Left ventricle myocardium inferior (tissue), 1 donor: ENCODE measurements around the gene OGFOD3. TPM values are rescaled to one million over a fixed set of nuclear protein-coding genes. Genes with fewer than 3 reads are reported as not detected.

Experiments used
- DNase-seq: peaks from one replicate; pipeline ENCODE4 v3.0.0-alpha.2; 2020
- H3K27ac ChIP-seq: fragments of 200-600 bp; replicated peaks from 2 replicates; pipeline ENCODE4 v1.8.0; 2021
- H3K27me3 ChIP-seq: fragments of 200-600 bp; 2 replicates; pipeline ENCODE4 v1.8.0; 2021; ENCODE audit warnings: low read depth
- H3K36me3 ChIP-seq: fragments of 200-600 bp; 2 replicates; pipeline ENCODE4 v1.8.0; 2021
- H3K4me1 ChIP-seq: fragments of 200-600 bp; 2 replicates; pipeline ENCODE4 v1.8.0; 2021
- H3K4me3 ChIP-seq: fragments of 200-600 bp; 2 replicates; pipeline ENCODE4 v1.8.0; 2021; ENCODE audit warnings: mild to moderate bottlenecking, moderate library complexity
- H3K9me3 ChIP-seq: fragments of 200-600 bp; replicated peaks from 2 replicates; pipeline ENCODE4 v1.8.0; 2021
- intact Hi-C: fragments of 100-400 bp; cut with micrococcal nuclease; formaldehyde crosslinking; loops from one replicate; pipeline ENCODE4 v1.11.0; 2022
- total RNA-seq: library from RNA; stranded (reverse); fragmentation: NEBNext Ultra II Directional; extraction: Animal tissue kit (Norgen Biotek cat#: 25700); gene quantifications from one replicate; pipeline ENCODE4 v1.2.1, GENCODE V29; 2021
- TF ChIP-seq, protein P1 (sequence below): fragments of 200-600 bp; IDR thresholded peaks from 2 replicates; pipeline ENCODE4 v1.8.0; 2021; ENCODE audit warnings: antibody characterized with exemption, mild to moderate bottlenecking, borderline replicate concordance
- donor health status: DM: no; HTN: yes; CAD: no; lungs with severe emphysema.

OGFOD3 gene
- total RNA-seq, 1 donor from 2014 or later = 28.0 TPM

DNA sequence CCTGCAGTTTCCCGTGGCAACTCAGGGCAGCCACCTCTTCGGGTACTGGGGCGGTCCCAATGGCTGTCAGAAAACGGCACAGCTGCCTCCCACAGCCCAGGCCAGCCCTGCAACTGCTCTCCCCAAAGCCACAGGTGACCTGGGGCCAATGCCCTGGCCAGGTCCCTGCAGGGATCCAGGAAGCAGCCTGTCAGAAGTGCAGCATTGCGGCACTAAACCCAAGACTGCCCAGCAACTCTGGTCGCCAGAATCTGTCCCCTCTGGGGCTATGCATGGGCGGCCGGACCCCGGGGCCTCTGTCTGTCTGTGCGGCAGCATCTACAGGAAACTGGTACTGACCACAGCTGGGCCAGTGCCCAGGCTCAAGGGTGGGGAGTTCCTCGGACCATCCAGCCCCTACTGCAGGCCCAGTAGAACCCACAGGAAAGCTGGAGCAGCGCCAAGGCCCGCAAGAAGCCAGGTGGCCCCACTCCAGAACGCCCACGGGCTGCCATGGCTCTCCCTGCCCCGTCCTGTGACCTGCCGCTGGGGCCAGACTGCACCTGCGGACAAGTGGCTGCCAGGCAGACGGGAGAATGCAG, 26.6 kb upstream of the OGFOD3 start:
- H3K4me1 ChIP-seq = peaks cover 26% of the 10 kb centered on the region
- peak overlapping the region; percentile 12 for H3K27ac ChIP-seq
- H3K27me3 ChIP-seq = no peaks in the 10 kb centered on the region
- intact Hi-C loops = no loop called here
- no peak overlapping the region for H3K4me3 ChIP-seq
- peaks cover 25% of the 10 kb centered on the region for H3K36me3 ChIP-seq
- no peaks in the 10 kb centered on the region for H3K9me3 ChIP-seq
- DNase-seq = no peak
- TF ChIP-seq, protein P1, sequence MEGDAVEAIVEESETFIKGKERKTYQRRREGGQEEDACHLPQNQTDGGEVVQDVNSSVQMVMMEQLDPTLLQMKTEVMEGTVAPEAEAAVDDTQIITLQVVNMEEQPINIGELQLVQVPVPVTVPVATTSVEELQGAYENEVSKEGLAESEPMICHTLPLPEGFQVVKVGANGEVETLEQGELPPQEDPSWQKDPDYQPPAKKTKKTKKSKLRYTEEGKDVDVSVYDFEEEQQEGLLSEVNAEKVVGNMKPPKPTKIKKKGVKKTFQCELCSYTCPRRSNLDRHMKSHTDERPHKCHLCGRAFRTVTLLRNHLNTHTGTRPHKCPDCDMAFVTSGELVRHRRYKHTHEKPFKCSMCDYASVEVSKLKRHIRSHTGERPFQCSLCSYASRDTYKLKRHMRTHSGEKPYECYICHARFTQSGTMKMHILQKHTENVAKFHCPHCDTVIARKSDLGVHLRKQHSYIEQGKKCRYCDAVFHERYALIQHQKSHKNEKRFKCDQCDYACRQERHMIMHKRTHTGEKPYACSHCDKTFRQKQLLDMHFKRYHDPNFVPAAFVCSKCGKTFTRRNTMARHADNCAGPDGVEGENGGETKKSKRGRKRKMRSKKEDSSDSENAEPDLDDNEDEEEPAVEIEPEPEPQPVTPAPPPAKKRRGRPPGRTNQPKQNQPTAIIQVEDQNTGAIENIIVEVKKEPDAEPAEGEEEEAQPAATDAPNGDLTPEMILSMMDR = no peak

GRCh38 chr17:82444284-82444893, 26.0 kb upstream of the OGFOD3 start:
- H3K36me3 ChIP-seq = peaks cover 25% of the 10 kb centered on the region
- TF ChIP-seq, protein P1 = no peak
- H3K4me1 ChIP-seq = peaks cover 20% of the 10 kb centered on the region
- no peaks in the 10 kb centered on the region for H3K27me3 ChIP-seq
- intact Hi-C loops = no loop called here
- peak overlapping the region; percentile 12 for H3K27ac ChIP-seq
- H3K4me3 ChIP-seq = no peak overlapping the region
- no peak for DNase-seq
- H3K9me3 ChIP-seq = no peaks in the 10 kb centered on the region

- Histone ChIP-seq H3K36me3 (peaks cover 25% of the 10 kb centered on the region), H3K9me3 (no peaks in the 10 kb centered on the region), H3K4me1 (peaks cover 15% of the 10 kb centered on the region), H3K27me3 (no peaks in the 10 kb centered on the region), H3K27ac (no peak overlapping the region), H3K4me3 (no peak overlapping the region)
- no peak for DNase-seq
- TF ChIP-seq, protein P1 = no peak
- intact Hi-C loops = no loop called here
Observed at GRCh38 chr17:82443465-82444283, 25.3 kb upstream of the OGFOD3 start.

DNA sequence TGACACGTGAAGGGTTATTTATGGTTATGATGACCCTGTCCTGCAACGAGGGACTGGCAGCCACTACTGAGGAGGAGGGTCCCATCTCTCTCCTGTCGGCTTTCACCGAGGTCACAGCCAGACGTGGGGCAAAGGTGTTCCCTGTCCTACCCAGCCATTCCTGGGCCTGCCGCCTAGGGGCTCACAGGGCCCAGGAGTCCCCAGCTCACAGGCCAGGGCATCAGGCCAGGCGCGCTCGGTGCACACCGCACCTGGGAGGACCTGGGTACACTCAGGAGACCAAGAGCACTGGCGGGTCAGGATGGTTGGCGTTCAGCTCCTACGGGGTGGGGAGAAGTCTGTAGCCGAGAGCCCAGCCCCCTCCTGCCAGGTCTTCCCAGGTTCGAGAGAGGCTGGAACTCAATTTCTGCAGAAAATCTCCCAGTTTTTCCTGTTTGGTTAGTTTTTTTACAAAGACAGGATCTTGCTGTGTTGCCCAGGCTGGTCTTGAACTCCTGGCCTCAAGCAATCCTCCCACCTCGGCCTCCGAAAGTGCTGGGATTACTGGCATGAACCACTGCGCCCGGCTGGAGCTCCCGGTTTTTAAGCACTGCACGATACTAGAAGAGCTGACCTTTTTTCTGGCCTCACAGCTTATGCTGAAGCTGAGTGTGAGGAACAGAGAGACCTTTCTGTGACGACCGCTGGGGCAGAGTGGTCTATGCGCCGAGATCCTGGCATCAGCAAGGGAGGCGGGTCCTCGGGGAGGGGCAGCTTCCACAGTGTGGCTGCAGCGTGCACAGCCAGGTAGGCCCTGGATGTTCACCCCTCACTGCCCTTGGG, 24.5 kb upstream of the OGFOD3 start:
- peaks cover 25% of the 10 kb centered on the region for H3K36me3 ChIP-seq
- intact Hi-C loops = no loop called here
- TF ChIP-seq, protein P1 = no peak
- H3K4me3 ChIP-seq = no peak overlapping the region
- DNase-seq = no peak
- H3K9me3 ChIP-seq = no peaks in the 10 kb centered on the region
- H3K27ac ChIP-seq = no peak overlapping the region
- peaks cover 15% of the 10 kb centered on the region for H3K4me1 ChIP-seq
- H3K27me3 ChIP-seq = no peaks in the 10 kb centered on the region
